ENCODE results near the gene CENPE.
A peak's percentile ranks its signal among the peaks of the same experiment; 100 is the strongest.

Gene CENPE

DNA sequence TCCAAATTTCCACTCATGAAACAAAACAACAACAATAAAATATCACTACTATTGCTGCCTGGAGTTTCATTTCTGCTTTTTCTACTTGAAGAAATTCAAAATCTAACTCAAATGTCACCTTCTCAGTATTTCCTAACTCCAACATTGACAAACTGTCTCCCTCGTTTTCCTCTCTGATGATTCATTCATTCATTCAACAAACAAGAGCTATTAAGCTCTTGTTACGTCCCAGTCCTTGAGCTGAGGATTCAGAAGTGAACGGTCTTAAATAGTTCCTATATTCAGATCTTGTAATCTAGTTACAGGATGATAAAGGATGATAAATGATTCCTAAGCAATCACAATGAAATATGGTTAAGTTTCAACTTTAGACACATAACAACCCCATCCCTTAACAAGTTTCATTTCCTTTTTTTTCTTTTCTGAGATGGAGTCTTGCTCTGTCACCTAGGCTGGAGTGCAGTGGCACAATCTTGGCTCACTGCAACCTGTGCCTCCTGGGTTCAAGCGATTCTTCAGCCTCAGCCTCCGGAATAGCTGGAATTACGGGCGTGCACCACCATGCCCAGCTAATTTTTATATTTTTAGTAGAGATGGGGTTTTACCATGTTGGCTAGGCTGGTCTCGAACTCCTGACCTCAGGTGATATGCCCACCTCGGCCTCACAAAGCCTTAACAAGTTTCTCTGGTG lies 123.3 kb downstream of the CENPE start:
- no peak for DNase-seq

DNA sequence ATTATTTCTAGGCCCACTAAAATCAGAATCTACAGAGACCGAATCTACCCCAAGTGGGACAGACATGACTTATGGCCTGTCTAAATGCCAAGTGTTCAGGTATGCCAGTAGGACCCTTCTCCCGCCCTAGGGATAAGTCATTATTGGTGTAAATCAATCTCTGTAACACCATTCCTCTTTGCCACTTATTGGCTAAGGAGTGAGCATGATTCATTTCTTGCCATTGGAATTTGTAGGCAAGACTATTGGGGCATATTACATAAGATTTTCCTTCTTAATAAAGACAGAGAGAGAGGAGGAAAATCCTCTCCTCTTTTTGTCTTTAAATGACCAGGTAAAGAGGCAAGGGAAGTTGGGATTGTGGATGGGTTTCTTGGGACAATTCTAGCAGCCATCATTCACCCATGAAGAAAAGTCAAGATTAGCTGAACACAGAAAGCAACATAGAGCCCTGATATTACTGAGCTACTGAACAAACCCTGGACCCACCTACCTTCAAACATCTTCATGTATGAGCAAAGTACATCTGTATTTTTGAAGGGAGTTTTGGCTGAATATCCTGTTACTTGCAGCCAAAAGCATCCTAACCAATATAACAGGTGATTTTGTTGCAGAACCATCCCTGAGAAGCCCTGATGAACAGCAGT lies 124.2 kb downstream of the CENPE start:
- no peak for DNase-seq

DNA sequence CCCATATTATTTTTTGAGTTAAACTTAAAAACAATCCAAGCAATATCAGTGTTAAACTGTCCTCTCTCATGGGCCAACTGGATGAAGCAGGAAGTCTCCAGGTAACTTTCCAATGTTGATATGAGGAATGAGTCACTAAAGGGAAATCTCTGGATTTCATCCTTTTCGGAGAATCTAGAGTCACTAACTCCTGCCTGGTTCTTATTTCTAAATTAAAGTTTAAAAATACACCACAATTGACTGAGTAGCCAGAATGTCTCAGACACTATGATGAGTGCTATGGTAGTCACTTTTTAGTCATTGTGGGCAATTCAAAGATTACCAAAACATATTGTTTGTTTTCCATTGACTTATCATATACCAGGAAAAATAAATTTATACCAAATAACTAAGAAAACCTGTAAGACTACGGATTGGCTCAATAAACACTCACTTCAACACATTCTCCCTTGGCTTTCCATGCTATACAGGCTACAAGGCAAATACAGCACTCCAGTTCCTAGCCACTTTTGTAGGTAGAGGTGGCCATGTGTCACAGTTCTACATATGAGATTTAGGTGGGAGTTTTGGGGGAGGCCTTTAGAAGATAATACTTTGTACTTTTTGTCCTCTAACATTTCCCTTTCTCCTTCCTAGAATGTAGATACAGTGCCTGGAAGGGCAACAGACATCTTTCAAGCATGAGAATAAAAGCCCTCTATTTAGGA lies 130.1 kb downstream of the CENPE start:
- DNase-seq = peak; percentile 3

- no peak for DNase-seq
These were observed 137.5 kb downstream of the CENPE start for GRCh38 chr4:103060453-103061148.

All from DMS53 (cell line).